ENCODE measurements around the gene STAT5A. TPM values are rescaled to one million over a fixed set of nuclear protein-coding genes. Genes with fewer than 3 reads are reported as not detected.
A peak's percentile ranks its signal among the peaks of the same experiment; 100 is the strongest.

STAT5A gene
- total RNA-seq, 1 experiment from 2014 or later: 5.0 TPM

GRCh38 chr17:42266918-42267766 is 21.2 kb upstream of the STAT5A start:
- peak; percentile 89 for DNase-seq (ENCODE audit: low spot score)

GRCh38 chr17:42268236-42268635 is 20.1 kb upstream of the STAT5A start:
- DNase-seq (ENCODE audit: low spot score): no peak

- no peak for DNase-seq (ENCODE audit: low spot score)
Observed at GRCh38 chr17:42270170-42270535, 18.1 kb upstream of the STAT5A start.

GRCh38 chr17:42270596-42270995 is 17.7 kb upstream of the STAT5A start:
- no peak for DNase-seq (ENCODE audit: low spot score)

- DNase-seq (ENCODE audit: low spot score): no peak
Observed at GRCh38 chr17:42271006-42271778, 17.1 kb upstream of the STAT5A start.

- no peak for DNase-seq (ENCODE audit: low spot score)
Observed at GRCh38 chr17:42271779-42272035, 16.6 kb upstream of the STAT5A start.

GRCh38 chr17:42272162-42272907 is 16.0 kb upstream of the STAT5A start:
- no peak for DNase-seq (ENCODE audit: low spot score)

GRCh38 chr17:42273474-42274252 is 14.6 kb upstream of the STAT5A start:
- DNase-seq (ENCODE audit: low spot score): no peak

GRCh38 chr17:42274253-42274542 is 14.1 kb upstream of the STAT5A start:
- DNase-seq (ENCODE audit: low spot score): no peak

GRCh38 chr17:42274812-42275526 is 13.3 kb upstream of the STAT5A start:
- DNase-seq (ENCODE audit: low spot score): peak; percentile 25

GRCh38 chr17:42275527-42276358 is 12.6 kb upstream of the STAT5A start:
- no peak for DNase-seq (ENCODE audit: low spot score)

- peak; percentile 27 for DNase-seq (ENCODE audit: low spot score)
Observed at GRCh38 chr17:42276359-42276608, 12.0 kb upstream of the STAT5A start, which contains the start of gene STAT5B. Gene STAT5B, minus strand, starts transcription at chr17:42276391. Its CDS starts 44,264 bp downstream, at chr17:42232127.

GRCh38 chr17:42276609-42277341 is 11.5 kb upstream of the STAT5A start:
- DNase-seq (ENCODE audit: low spot score): peak; percentile 89

GRCh38 chr17:42277342-42277712 is 11.0 kb upstream of the STAT5A start:
- no peak for DNase-seq (ENCODE audit: low spot score)

GRCh38 chr17:42279776-42280630 is 8.3 kb upstream of the STAT5A start:
- DNase-seq (ENCODE audit: low spot score): no peak

- no peak for DNase-seq (ENCODE audit: low spot score)
Observed at GRCh38 chr17:42281571-42282096, 6.7 kb upstream of the STAT5A start.

- no peak for DNase-seq (ENCODE audit: low spot score)
Observed at GRCh38 chr17:42282478-42283080, 5.7 kb upstream of the STAT5A start.
